Choroid plexus epithelial cell (primary cell): ENCODE results near the gene SMAD9.
A peak's percentile ranks its signal among the peaks of the same experiment; 100 is the strongest.

Source experiments
- DNase-seq: peaks from one replicate; pipeline ENCODE4 v3.0.0-alpha.2; 2010; ENCODE audit warnings: low read depth
- H3K4me3 ChIP-seq: 2 replicates; pipeline ENCODE4 v1.5.1; 2011; ENCODE audit warnings: low read depth, mild to moderate bottlenecking, control low read depth, low read length, moderate library complexity
- TF ChIP-seq, protein P1 (sequence below): conservative IDR thresholded peaks from 2 replicates; pipeline ENCODE4 v1.5.1; 2011; ENCODE audit warnings: low read depth, mild to moderate bottlenecking, control low read depth, inconsistent platforms, low read length, moderate library complexity

The SMAD9 gene

DNA sequence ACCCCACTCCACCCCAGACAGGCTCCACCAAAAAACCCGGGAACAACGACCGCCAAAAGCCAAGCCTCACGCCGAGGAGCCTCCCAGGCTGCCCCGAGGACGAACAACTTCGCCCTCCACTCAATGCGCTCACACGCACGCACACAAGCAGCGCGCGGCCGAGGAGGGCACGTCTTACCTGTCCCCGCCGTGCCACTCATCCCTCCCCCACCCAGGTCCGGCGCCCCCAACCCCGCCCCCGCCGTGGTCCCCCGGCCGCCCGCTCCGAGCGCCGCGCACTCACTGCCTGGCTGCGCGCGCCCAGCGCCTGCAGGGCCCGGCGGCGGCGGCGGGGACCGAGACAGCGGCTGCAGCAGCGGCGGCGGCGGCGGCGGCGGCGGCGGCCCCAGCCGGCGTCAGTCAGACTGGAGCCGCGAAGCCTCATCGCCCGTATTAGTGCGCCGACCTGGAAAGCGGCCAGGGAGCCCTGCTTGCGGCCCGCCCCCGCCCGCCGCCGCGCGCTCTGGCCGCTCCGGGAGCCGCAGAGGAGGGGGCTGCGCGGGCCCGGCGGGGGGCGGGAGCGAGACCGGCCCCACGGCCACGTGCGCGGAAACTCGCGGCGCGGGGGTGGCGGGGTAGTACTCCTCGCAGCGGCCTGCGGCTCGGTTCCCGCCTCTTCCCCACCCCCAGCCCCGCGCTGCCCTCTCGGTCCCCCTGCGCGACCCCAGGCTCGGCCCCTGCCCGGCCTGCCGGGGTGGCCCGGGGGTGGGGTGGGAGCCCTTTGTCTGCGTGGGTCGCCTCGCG lies at the start of gene SMAD9:
TSS of gene SMAD9 (minus strand) at position 406 of the 783 bp plus-strand sequence. CDS start 40,549 bp downstream, outside the sequence.
- DNase-seq, result peak; percentile 67

DNA sequence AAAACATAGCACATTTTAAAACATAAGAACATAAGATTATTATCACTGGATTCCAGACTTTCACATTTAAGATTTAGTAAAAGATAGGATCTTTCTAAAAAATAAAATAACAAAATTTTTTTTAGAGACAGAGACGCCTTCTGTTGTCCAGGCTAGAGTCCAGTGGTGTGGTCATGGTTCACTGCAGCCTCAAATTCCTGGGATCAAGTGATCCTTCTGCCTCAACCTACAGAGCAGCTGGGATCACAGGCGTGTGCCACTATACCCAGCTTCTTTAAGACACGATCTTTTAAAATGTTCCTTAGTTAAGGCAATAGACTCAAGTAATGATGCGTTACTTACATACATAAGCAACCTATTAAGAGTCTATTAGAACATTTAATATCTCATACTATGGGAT lies 46.4 kb upstream of the SMAD9 start:
- no peak overlapping the region for H3K4me3 ChIP-seq
- peak; percentile 13 for DNase-seq
- TF ChIP-seq, protein P1, sequence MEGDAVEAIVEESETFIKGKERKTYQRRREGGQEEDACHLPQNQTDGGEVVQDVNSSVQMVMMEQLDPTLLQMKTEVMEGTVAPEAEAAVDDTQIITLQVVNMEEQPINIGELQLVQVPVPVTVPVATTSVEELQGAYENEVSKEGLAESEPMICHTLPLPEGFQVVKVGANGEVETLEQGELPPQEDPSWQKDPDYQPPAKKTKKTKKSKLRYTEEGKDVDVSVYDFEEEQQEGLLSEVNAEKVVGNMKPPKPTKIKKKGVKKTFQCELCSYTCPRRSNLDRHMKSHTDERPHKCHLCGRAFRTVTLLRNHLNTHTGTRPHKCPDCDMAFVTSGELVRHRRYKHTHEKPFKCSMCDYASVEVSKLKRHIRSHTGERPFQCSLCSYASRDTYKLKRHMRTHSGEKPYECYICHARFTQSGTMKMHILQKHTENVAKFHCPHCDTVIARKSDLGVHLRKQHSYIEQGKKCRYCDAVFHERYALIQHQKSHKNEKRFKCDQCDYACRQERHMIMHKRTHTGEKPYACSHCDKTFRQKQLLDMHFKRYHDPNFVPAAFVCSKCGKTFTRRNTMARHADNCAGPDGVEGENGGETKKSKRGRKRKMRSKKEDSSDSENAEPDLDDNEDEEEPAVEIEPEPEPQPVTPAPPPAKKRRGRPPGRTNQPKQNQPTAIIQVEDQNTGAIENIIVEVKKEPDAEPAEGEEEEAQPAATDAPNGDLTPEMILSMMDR, result no peak

More for the DNA sequence above, at the start of gene SMAD9:
- peak within 1 kb of the TSS; percentile 68 for H3K4me3 ChIP-seq
- TF ChIP-seq, protein P1, result no peak

DNA sequence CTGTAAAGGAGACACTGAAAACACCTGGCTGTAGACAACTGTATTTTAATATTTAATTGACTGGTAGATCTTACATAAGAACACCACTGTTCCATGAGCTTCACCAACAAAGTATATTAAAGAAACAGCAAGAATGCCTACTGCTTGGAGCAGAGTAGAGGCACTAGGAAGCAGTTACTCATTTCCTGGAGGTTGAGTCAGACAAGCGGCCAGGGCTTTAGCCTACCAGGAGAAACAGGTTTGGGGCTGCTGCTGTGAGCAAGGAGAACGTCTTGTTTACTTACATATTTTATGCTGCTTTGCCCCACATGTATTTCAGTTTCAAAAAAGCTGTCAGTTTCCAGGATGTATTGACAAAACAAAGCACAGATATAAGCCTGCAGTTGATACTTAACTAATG lies 45.7 kb upstream of the SMAD9 start:
- H3K4me3 ChIP-seq, result no peak overlapping the region
- TF ChIP-seq, protein P1, result no peak
- peak; percentile 92 for DNase-seq

DNA sequence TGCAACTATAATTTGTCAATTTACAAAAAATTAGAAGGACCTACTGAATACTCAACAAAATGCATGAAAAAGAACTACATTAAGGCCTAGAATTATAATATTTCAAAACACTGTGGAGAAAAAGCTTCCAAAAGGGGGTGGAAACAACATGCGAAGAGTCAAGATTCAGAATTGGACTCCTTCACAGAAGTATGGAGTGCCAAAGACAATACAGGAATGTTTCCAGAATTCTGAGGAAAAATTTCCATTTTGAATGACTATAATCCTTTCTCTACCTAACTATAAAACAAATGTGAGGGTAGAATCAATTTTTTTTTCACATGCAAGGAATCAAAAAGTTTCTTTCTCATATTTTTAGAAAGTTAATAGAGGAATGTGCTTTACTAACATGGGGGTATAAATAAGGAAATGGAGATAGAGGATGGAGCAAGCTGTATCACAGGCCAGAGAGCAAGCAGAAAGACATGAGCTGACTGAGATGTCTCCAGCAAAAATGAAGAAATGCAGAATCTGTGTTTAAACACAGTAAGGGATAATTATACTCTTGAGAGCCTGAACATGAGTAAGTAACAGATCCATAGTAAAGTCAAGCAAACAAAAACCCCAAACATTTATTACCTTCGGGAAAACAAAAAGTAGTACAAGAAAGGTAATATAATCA lies 39.5 kb upstream of the SMAD9 start:
- TF ChIP-seq, protein P1, result no peak
- DNase-seq, result no peak
- H3K4me3 ChIP-seq, result no peak overlapping the region

DNA sequence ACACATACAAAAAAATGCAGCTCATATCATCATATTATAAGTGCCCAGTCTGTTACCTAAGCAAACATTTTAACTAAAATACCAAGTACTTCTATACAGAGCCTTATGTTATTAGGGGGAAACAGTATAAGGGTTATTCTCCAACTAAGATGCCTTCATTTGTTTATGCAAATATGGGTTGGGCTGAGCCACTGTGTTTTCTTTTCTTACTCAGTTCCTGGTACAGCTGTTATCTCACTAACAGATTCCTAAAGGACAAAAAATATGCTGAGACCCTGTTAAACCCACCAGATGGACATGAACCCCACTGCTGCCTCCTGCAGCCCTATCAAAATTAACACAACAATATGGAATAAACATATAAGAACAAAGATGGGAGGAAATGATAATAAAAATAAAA lies 34.5 kb upstream of the SMAD9 start:
- H3K4me3 ChIP-seq, result no peak overlapping the region
- DNase-seq, result no peak
- TF ChIP-seq, protein P1, result no peak

DNA sequence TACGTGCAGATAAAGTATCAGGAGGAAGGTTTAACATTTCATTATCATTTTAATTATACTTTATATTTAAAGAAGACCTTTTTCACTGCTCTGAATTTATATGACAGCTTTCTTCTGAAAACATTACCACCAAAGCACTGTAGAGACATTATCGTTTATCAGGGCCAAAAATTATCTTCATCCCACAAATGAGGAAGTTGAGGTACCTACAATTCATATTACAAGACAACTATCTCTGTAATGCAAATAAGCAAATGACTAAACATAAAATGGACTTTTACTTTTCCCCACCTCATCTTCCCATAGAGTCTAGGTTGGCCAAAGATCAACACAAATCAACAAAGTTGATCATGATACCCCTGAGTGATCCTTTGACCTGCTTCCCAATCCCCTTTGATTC lies 30.9 kb upstream of the SMAD9 start:
- no peak overlapping the region for H3K4me3 ChIP-seq
- TF ChIP-seq, protein P1, result no peak
- no peak for DNase-seq
